Measurements from ENCODE around the gene BICD1.

BICD1 gene

DNA sequence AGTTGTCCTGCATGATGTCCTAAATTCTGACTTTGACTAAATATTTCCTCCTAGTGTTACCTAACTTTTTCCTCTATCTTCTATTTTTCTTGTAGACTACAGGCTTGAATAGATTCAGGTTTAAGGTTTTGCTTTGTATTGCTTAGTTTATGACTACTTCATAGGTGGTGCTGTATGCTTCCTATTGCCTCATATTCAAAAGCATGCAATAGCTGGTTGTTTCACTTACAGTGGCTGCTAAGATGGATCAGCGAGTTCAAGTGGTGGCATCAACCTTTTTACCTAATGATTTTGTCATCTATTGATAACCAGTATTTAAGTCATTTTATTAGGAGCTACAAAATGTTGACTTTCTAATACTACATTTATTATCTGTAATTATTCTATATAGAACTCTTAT is 36.3 kb upstream of the BICD1 start:
- TF ChIP-seq, protein P1, sequence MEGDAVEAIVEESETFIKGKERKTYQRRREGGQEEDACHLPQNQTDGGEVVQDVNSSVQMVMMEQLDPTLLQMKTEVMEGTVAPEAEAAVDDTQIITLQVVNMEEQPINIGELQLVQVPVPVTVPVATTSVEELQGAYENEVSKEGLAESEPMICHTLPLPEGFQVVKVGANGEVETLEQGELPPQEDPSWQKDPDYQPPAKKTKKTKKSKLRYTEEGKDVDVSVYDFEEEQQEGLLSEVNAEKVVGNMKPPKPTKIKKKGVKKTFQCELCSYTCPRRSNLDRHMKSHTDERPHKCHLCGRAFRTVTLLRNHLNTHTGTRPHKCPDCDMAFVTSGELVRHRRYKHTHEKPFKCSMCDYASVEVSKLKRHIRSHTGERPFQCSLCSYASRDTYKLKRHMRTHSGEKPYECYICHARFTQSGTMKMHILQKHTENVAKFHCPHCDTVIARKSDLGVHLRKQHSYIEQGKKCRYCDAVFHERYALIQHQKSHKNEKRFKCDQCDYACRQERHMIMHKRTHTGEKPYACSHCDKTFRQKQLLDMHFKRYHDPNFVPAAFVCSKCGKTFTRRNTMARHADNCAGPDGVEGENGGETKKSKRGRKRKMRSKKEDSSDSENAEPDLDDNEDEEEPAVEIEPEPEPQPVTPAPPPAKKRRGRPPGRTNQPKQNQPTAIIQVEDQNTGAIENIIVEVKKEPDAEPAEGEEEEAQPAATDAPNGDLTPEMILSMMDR (conservative IDR thresholded peaks at IDR 0.05), result no peak
- TF ChIP-seq ZFX (IDR thresholded peaks at IDR 0.05), result no peak
- H3K27ac ChIP-seq, result no peak overlapping the region

DNA sequence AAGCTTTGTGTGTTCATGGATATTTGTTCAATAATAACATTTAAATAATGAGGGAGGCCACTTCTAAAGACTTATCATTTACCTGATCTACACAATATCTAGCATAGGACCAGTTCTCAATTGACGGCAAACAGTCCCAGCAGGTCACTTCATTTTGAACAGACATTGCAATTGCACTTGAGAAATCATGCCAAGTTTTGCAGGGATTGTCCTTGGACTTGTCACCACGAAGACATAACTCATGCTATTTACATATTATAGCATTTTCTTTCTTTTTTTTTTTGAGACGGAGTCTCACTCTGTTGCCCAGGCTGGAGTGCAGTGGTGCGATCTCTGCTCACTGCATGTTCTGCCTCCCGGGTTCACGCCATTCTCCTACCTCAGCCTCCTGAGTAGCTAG is 34.5 kb upstream of the BICD1 start:
- no peak overlapping the region for H3K27ac ChIP-seq
- TF ChIP-seq ZFX (IDR thresholded peaks at IDR 0.05), result no peak
- TF ChIP-seq, protein P1 (conservative IDR thresholded peaks at IDR 0.05), result no peak

DNA sequence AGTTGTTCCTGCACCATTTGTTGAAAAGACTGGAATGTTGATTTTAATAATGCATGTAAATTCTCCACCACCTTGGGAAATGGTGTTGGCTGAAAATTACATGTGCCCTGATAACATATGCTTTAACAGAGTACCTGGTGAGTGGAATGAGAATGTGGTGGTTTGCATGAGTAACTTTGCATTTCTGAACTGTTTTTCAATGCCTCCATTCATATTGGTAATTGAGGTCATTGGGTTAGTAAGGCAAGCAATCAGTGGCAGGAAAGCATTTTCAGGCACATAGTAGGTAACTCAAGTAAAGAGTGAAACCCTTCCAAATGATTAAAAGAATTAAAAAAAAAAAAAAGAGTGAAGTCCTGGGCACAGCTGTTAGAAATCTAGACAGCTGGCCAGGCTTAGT is 32.2 kb upstream of the BICD1 start:
- TF ChIP-seq ZFX (IDR thresholded peaks at IDR 0.05), result no peak
- TF ChIP-seq, protein P1 (conservative IDR thresholded peaks at IDR 0.05), result no peak
- H3K27ac ChIP-seq, result no peak overlapping the region

DNA sequence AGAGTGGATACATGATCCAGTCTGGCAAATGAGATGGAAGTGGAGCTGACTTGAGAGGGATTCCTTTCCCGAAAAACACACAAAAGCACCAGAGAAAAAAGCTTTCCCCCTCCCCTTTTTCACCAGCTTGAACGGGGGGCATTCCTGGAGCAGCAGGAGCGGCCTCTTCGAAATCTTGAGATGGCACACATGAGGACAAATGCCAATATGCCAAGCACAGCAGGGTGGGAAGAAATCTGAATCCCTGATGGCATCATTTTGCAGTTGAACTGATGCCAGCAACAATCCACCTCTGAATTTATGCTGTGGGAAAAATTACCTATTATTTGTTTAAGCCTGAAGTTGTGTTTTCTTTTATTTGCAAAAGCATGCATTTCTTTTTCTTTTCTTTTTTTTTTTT is 29.7 kb upstream of the BICD1 start:
- no peak overlapping the region for H3K27ac ChIP-seq
- no peak for TF ChIP-seq ZFX (IDR thresholded peaks at IDR 0.05)
- TF ChIP-seq, protein P1 (conservative IDR thresholded peaks at IDR 0.05), result no peak

DNA sequence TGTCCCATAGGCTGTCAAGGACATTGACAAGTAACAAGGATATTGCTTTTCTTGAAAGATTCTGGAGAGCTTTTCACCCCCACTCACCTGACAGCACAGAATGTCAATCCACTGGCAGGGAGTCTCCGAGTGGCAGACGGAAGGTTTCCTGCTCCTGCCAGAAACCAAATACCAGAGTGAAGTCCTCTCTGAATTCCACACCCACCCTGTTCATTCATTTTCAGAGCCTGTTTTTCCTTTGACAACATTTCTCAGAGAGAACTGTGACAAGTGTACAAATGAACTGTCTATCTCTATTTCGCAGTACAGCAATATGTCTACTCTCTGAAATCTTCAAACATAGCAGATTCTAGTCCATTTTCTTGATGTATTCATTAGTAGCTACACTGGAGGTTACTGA is 26.2 kb upstream of the BICD1 start:
- H3K27ac ChIP-seq, result no peak overlapping the region
- TF ChIP-seq, protein P1 (conservative IDR thresholded peaks at IDR 0.05), result no peak
- no peak for TF ChIP-seq ZFX (IDR thresholded peaks at IDR 0.05)

DNA sequence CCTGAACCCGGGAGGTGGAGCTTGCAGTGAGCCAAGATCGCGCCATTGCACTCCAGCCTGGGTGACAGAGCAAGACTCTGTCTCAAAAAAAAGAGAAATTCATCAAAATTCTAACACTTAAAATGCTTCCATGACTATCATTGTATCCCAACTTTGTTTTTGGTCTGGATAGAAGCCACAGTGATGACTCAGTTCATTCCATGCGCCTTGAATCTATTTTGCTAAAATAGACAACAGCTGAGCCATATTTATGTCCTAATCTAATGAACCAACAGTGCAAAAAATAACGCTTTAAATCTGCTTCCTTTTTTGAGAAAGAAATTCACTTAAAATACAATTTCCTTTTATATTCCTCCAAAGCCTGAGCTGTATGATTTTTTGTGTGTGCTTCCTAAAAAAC is 23.2 kb upstream of the BICD1 start:
- no peak overlapping the region for H3K27ac ChIP-seq
- TF ChIP-seq, protein P1 (conservative IDR thresholded peaks at IDR 0.05), result no peak
- no peak for TF ChIP-seq ZFX (IDR thresholded peaks at IDR 0.05)

DNA sequence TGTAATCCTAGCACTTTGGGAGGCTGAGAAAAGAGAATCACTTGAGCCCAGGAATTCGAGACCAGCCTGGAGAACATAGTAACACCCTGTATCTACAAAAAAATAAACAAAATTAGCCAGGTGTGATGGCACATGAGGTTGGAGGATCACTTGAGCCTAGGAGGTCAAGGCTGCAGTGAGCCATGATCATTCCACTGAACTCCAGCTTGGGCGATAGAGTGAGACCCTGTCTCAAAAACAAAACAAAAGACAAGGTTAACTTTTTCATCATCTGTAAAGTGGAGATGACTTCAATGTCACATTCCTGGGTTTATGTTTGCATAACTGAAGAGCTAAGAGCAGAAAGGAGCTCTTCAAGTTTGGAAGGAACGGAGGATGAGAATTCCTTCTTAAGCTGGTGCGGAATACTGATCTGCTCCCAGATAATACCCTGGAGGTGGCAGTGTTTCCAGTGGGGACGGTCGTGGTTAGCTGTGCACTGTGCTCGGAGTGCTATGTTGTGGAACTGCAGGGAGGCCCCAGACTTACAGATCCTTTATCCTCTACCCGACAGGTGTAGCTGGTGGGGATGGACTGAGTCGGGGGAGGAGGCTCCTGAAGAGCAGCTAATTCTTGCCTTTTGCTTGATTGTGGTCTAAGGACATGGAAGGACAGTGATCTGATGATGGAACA is 22.5 kb upstream of the BICD1 start:
- TF ChIP-seq, protein P1 (conservative IDR thresholded peaks at IDR 0.05), result no peak
- no peak for TF ChIP-seq ZFX (IDR thresholded peaks at IDR 0.05)

More for the DNA sequence above, 22.5 kb upstream of the BICD1 start:
- H3K27ac ChIP-seq, result no peak overlapping the region
